GM12891 (cell line): Measurements from ENCODE around the gene ADIRF.
"Not testable (repeated sequence)": the region's sequence is repeated elsewhere in the genome, so short reads cannot be mapped to it uniquely, and the experiment has no call there.

ENCODE experiments used
- DNase-seq: peaks from one replicate; pipeline ENCODE4 v3.0.0; 2011; ENCODE audit warnings: low spot score; ENCODE audit not compliant: insufficient read length
- FAIRE-seq: peaks from 2 replicates; lab custom pipeline; 2011; peaks lifted over from hg19 to GRCh38; lab: Jason Lieb, UNC
- PAX5 ChIP-seq: IDR thresholded peaks from 2 replicates; pipeline ENCODE4 v1.6.1; 2011; ENCODE audit warnings: low read length, moderate library complexity, mild to moderate bottlenecking; ENCODE audit not compliant: insufficient read depth, severe bottlenecking
- POLR2A ChIP-seq: IDR thresholded peaks from 2 replicates; pipeline ENCODE4 v1.6.1; 2011; ENCODE audit warnings: low read depth, low read length, control low read depth
- POLR2AphosphoS5 ChIP-seq: IDR thresholded peaks from 2 replicates; pipeline ENCODE4 v1.6.1; 2011; ENCODE audit warnings: low read depth, low read length, control low read depth
- POU2F2 ChIP-seq: IDR thresholded peaks from 2 replicates; pipeline ENCODE4 v1.6.1; 2011; ENCODE audit warnings: low read depth, mild to moderate bottlenecking, control low read depth, low read length, moderate library complexity
- SPI1 ChIP-seq: IDR thresholded peaks from 2 replicates; pipeline ENCODE4 v1.6.1; 2011; ENCODE audit warnings: low read depth, low read length, control low read depth
- TAF1 ChIP-seq: IDR thresholded peaks from 2 replicates; pipeline ENCODE4 v1.6.1; 2011; ENCODE audit warnings: low read depth, low read length, control low read depth

Gene ADIRF

DNA sequence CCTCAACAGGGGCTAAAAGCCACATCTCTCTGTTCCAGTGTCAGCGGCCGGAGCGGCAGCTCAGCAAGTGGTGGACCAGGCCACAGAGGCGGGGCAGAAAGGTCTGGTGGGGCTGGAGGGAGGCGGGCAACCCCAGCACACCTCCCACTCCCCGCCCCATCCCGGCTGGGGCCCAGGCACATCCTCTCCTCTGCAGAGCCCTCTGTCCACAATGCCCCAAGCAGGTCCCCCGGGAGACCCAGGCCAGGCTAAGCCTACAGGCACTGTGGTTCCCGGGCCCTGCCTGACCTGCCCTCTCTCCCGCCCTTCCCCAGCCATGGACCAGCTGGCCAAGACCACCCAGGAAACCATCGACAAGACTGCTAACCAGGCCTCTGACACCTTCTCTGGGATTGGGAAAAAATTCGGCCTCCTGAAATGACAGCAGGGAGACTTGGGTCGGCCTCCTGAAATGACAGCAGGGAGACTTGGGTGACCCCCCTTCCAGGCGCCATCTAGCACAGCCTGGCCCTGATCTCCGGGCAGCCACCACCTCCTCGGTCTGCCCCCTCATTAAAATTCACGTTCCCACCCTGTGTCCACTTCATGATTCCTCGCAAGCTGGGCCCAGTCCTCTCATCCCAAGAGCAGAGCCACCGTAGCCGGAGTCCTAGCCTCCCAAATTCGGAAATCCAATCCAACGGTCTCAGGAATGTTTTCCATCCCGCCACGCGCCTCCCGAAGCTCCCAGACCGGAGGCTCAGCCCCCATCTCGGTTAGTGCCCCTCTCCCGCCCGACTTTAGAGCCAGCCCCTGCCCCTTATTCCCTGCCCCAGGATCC, 2.1 kb downstream of the ADIRF start:
- FAIRE-seq (peak; percentile 13), DNase-seq (no peak)
- TF ChIP-seq SPI1 (no peak), PAX5 (no peak), POU2F2 (no peak), POLR2A (no peak), POLR2AphosphoS5 (no peak), TAF1 (no peak)

DNA sequence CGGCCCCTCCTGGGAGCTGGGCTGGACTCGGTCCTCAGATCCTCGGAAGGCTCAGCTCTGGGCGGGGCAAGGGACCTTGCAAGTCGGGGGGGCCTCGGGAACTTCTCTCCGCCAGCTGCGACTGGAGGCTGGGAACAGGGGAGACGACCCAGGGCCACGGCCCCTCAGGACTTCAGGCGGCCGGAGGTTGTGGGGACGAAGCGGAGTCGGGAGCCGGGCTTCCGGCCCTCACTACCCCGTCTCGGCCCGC, 2.6 kb downstream of the ADIRF start:
- TF ChIP-seq PAX5 (no peak), POLR2AphosphoS5 (peak; percentile 40; the same call in 1 of the 2 replicates), POLR2A (peak; percentile 50; the same call in 1 of the 2 replicates)
- DNase-seq (no peak), FAIRE-seq (no peak)

DNA sequence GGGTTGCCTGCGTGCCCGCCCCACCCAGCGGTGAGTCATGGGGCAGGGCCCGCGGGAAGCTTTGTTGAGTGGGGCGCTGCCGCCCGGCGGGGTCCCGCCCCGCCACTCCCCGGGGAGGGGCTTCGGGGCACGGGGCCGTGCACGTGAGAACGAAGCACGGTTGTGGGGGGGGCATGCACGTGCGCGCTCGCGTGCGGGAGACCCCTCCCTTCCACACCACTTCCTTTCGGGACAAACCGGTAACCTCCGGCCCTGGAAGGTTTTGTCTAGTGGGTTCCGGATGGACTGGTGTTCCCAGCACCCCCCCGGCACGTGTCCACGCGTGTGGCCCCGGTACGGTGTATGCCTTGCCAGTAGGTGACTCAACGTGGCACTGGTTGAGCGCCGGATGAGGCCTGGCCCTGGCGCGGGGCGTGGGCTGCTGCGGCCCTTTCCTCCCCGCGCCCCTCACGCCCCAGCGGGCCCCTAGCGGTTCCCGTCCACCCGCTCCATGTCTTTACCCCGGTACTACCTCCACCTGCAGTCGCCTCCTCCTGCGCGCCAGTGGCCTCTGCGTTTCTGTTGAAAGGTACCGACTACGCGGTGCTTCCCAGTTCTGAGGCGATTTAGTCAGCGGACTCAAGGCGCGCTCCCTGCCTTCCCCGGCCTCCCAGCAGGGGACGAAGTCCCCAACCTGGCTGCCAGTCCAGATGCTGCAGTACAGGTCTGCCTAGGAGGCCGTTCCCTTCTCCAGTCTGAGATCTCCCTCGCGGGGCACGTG, 3.1 kb downstream of the ADIRF start:
- peak; percentile 99 for FAIRE-seq
- DNase-seq, result peak; percentile 81
- no peak for TF ChIP-seq POLR2A
- TF ChIP-seq POLR2AphosphoS5, result peak; percentile 45; the same call in 1 of the 2 replicates
- TF ChIP-seq PAX5, result no peak

DNA sequence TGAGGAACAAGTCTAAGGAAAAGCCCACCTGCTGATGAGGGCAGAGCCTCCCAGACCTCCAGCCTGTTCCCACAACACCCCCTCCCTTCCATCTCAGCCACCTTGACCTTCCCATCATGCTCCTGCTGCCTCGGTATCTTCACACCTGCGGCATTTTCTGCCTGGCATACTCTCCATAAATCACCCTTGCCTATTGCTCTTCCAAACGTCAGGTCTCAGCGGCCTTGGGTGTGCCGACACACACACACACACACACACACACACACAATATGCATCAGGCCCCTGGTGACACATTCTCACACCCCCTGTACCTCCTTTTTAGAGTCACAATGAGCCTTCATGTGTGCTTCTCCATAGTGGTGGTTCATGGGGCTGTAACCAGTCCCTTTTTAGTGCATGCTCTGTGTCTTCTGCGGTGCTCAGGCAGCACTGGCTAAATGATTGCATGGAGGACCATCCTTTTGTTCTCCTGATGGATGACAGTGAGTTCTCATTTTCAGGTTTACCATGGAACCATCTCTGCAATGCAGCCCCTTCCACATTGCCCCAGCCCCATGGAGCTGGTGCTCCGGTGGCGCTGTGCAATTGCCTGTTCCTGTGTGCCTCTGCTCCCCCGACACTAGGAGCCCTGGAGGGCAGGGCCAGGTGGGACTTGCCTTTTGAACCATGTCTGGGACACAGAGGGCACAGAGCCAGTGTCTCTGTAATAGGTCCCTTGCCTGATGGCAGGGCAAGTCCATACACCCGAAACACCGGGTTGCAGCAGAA, 4.5 kb downstream of the ADIRF start:
- DNase-seq, result no peak
- FAIRE-seq, result peak; percentile 9
- TF ChIP-seq SPI1, result no peak
- no peak for TF ChIP-seq POLR2AphosphoS5
- TF ChIP-seq POLR2A, result no peak
- no peak for TF ChIP-seq TAF1
- no peak for TF ChIP-seq PAX5

DNA sequence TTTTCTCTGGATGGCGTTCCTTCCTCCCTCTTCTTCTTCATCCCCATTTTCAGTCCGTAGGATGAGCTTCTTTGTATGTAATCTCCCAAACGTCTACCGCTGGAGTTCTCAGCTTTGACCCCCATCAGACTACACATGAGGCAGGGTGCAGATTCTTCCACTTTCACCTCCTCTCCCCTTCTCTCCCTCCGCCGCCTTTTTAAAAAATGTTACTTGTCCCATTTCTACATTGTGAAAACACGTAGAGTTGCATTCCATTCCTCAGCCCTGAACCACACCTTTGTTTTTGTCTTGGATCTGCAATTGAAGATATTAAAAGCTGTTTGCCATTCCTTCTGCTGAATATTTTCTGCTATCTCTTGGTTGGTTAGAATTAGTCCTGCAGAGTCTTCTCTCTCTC, 6.2 kb downstream of the ADIRF start:
- FAIRE-seq (no peak), DNase-seq (no peak)
- no peak for TF ChIP-seq SPI1
- no peak for TF ChIP-seq POU2F2
- no peak for TF ChIP-seq POLR2A
- no peak for TF ChIP-seq TAF1
- no peak for TF ChIP-seq PAX5
- no peak for TF ChIP-seq POLR2AphosphoS5

- DNase-seq (no peak), FAIRE-seq (no peak)
- no peak for TF ChIP-seq SPI1
- no peak for TF ChIP-seq POLR2AphosphoS5
- TF ChIP-seq POLR2A, result no peak
- no peak for TF ChIP-seq PAX5
- TF ChIP-seq POU2F2, result no peak
- no peak for TF ChIP-seq TAF1
Observed at GRCh38 chr10:86976362-86977056, 8.2 kb downstream of the ADIRF start.

GRCh38 chr10:86978457-86978856, 10.2 kb downstream of the ADIRF start:
- not testable (repeated sequence) for DNase-seq, FAIRE-seq

- TF ChIP-seq TAF1 (no peak), POU2F2 (no peak), SPI1 (no peak), PAX5 (no peak)
- DNase-seq (no peak), FAIRE-seq (no peak)
Observed at GRCh38 chr10:86979296-86979818, 11.1 kb downstream of the ADIRF start.

DNA sequence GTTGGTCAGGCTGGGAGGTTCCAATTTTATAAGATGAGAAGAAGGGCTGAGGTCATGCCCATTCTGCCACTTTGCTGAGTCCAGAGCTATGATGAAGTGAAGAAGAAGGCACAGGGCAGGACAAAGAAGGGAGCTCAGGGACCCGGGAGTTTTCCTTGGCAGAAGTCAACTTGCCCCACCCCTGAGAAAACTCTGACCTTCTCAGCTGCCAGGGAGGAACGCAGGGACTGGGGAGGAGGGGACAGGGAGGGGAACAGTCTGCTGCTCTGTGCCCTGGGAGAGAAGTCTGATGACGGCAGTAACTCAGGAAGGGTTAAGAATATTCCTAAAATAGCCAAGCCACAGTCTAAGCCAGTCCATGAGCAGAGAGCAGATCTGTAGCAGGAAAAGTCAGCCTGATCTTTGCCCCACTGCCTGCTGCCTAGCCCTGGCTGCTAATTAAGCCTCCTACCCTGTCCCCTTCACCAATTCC, 11.7 kb downstream of the ADIRF start:
- FAIRE-seq (no peak), DNase-seq (no peak)
- TF ChIP-seq POU2F2 (no peak), POLR2AphosphoS5 (no peak), SPI1 (no peak), POLR2A (no peak), TAF1 (no peak), PAX5 (no peak)

DNA sequence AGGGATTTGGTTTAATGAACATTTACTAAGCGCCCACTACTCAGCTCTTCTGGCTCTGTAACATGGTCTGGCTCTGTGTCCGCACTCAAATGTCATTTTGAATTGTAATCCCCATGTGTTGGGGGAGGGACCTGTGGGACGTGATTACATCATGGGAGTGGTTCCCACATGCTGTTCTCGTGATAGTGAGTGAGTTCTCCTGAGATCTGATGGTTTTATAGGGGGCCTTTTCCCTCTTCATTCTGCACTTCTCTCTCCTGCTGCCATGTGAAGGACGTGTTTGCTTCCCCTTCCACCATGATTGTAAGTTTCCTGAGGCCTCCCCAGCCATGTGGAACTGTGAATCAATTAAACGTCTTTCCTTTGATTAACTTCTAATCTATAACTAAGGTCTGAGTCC, 12.7 kb downstream of the ADIRF start:
- not testable (repeated sequence) for FAIRE-seq, DNase-seq
